HepG2 (cell line): Measurements from ENCODE around the gene ZNF490. TPM values are rescaled to one million over a fixed set of nuclear protein-coding genes. Genes with fewer than 3 reads are reported as not detected.

Source experiments
- AKAP8 ChIP-seq: sonication (generic); formaldehyde crosslinking; IDR thresholded peaks from 2 replicates; pipeline ENCODE4 v1.5.1; 2020; ENCODE audit warnings: mild to moderate bottlenecking, missing genetic modification reagents
- FOXC1 ChIP-seq: sonication (generic); formaldehyde crosslinking; IDR thresholded peaks from 2 replicates; pipeline ENCODE4 v1.8.0; 2022; ENCODE audit warnings: mild to moderate bottlenecking, missing genetic modification reagents, borderline replicate concordance
- FOXP1 ChIP-seq, 2 experiments: fragments of 450-650 bp in 1 of 2; IDR thresholded peaks; 2 replicates each; pipeline ENCODE4 v1.6.1; 2017 to 2018; ENCODE audit warnings: antibody characterized with exemption in 1 of 2
- HCFC1 ChIP-seq: fragments of 150-350 bp; IDR thresholded peaks from 2 replicates; pipeline ENCODE4 v1.6.1; 2014; ENCODE audit warnings: low read depth, low read length
- HINFP ChIP-seq: sonication (generic); formaldehyde crosslinking; IDR thresholded peaks from 2 replicates; pipeline ENCODE4 v1.4.0; 2020; ENCODE audit warnings: low read depth, mild to moderate bottlenecking, missing genetic modification reagents
- KLF15 ChIP-seq: sonication (generic); formaldehyde crosslinking; IDR thresholded peaks from 2 replicates; pipeline ENCODE4 v1.8.1; 2023; ENCODE audit warnings: borderline replicate concordance, mild to moderate bottlenecking, inconsistent platforms, missing genetic modification reagents, mixed read lengths
- MTA1 ChIP-seq: sonication (generic); formaldehyde crosslinking; IDR thresholded peaks from 2 replicates; pipeline ENCODE4 v1.4.0; 2020; ENCODE audit warnings: missing genetic modification reagents, mild to moderate bottlenecking, borderline replicate concordance
- SP1 ChIP-seq, 2 experiments: fragments of 450-650 bp in 1 of 2; sonication (generic) in 1 of 2; formaldehyde crosslinking in 1 of 2; IDR thresholded peaks; 2 replicates each; pipeline versions ENCODE4 v1.4.0 to v1.6.1; 2016 to 2020; ENCODE audit warnings: missing genetic modification reagents in 1 of 2
- ZBTB49 ChIP-seq: sonication (generic); formaldehyde crosslinking; IDR thresholded peaks from 2 replicates; pipeline ENCODE4 v1.4.0; 2020; ENCODE audit warnings: missing genetic modification reagents, borderline replicate concordance
- ZFX ChIP-seq: sonication (generic); formaldehyde crosslinking; IDR thresholded peaks from 2 replicates; pipeline ENCODE4 v1.4.0; 2020; ENCODE audit warnings: mild to moderate bottlenecking, low read depth, missing genetic modification reagents, moderate library complexity
- ZNF383 ChIP-seq: sonication (generic); formaldehyde crosslinking; IDR thresholded peaks from 2 replicates; pipeline ENCODE4 v1.4.0; 2020; ENCODE audit warnings: missing genetic modification reagents, mild to moderate bottlenecking, borderline replicate concordance
- ZNF432 ChIP-seq: sonication (generic); formaldehyde crosslinking; IDR thresholded peaks from 2 replicates; pipeline ENCODE4 v1.5.0; 2020; ENCODE audit warnings: missing genetic modification reagents, mild to moderate bottlenecking, borderline replicate concordance
- ZNF512B ChIP-seq: sonication (generic); formaldehyde crosslinking; IDR thresholded peaks from 2 replicates; pipeline ENCODE4 v1.5.1; 2020; ENCODE audit warnings: missing genetic modification reagents, mild to moderate bottlenecking, borderline replicate concordance
- ZNF576 ChIP-seq: sonication (generic); formaldehyde crosslinking; IDR thresholded peaks from 2 replicates; pipeline ENCODE4 v1.4.0; 2020; ENCODE audit warnings: mild to moderate bottlenecking, missing genetic modification reagents
- ZNF598 ChIP-seq: sonication (generic); formaldehyde crosslinking; IDR thresholded peaks from 2 replicates; pipeline ENCODE4 v1.5.1; 2020; ENCODE audit warnings: mild to moderate bottlenecking, missing genetic modification reagents, borderline replicate concordance
- ZSCAN29 ChIP-seq: sonication (generic); formaldehyde crosslinking; conservative IDR thresholded peaks from 2 replicates; pipeline ENCODE4 v1.4.0; 2020; ENCODE audit warnings: mild to moderate bottlenecking, missing genetic modification reagents
- polyA plus RNA-seq, 8 experiments: library from polyadenylated mRNA; depleted of rRNA in 3 of 8; stranded (reverse) in 7 of 8; unstranded in 1 of 8; fragments of >200 nt; fragmentation: Illumina TruSeq in 4 of 8; extraction: Trizol in 4 of 8; gene quantifications; 2 replicates each; pipeline versions ENCODE4 v1.2.1 to v1.2.3, GENCODE V29; 2011 to 2016; ENCODE audit warnings: low read depth in 4 of 8, missing spikeins in 1 of 8, mixed read lengths in 1 of 8; ENCODE audit not compliant: insufficient read depth in 1 of 8
- total RNA-seq, 5 experiments: library from RNA; depleted of rRNA; stranded (reverse); fragments of >200 nt; fragmentation: Illumina TruSeq; extraction: Trizol; gene quantifications; 2 replicates each; pipeline ENCODE4 v1.2.3, GENCODE V29; 2016; ENCODE audit warnings: low read depth in 1 of 5

The ZNF490 gene
- total and polyA plus RNA-seq, 2 of the 13 experiments (the other 11 are each of a cell fraction or from before 2014, with no cell fraction given) = 1.3 to 2.9 TPM

- TF ChIP-seq ZBTB49 (CRISPR knock-in tag) (no peak), ZNF512B (CRISPR knock-in tag) (no peak; the same call in 1 of the 2 replicates), MTA1 (CRISPR knock-in tag) (peak; percentile 35; the same call in 1 of the 2 replicates), HINFP (CRISPR knock-in tag) (0 out of 2 replicates have a peak, but pooled peaks have one; percentile 47), ZNF383 (CRISPR knock-in tag) (no peak), ZFX (CRISPR knock-in tag) (peak; percentile 87), ZNF432 (CRISPR knock-in tag) (no peak), ZNF576 (CRISPR knock-in tag) (no peak), HCFC1 (peak; percentile 65; the same call in 1 of the 2 replicates), FOXP1 (IDR thresholded peaks at IDR 0.05) (no peak), FOXP1 (CRISPR knock-in tag; IDR thresholded peaks at IDR 0.05) (0 out of 2 replicates have a peak, but pooled peaks have one; percentile 24), ZSCAN29 (CRISPR knock-in tag) (no peak), FOXC1 (CRISPR knock-in tag) (peak; percentile 43; the same call in 1 of the 2 replicates), SP1 (IDR thresholded peaks at IDR 0.05) (no peak), SP1 (CRISPR knock-in tag; IDR thresholded peaks at IDR 0.05) (peak; percentile 81), ZNF598 (CRISPR knock-in tag) (peak; percentile 62; the same call in 1 of the 2 replicates), KLF15 (CRISPR knock-in tag) (no peak), AKAP8 (CRISPR knock-in tag) (no peak)
Observed at GRCh38 chr19:12610540-12611360, at the start of gene ZNF490, which contains the start of gene ZNF791 (continued).
